ENCODE data around the gene PHKA2. TPM values are rescaled to one million over a fixed set of nuclear protein-coding genes. Genes with fewer than 3 reads are reported as not detected.

The PHKA2 gene
- total and polyA plus RNA-seq, 7 donors = 4.2 to 22.7 (median 11.1) TPM

- no peak overlapping the region for H3K4me3 ChIP-seq
- TF ChIP-seq POLR2AphosphoS5 (IDR thresholded peaks at IDR 0.05) (no peak), EP300 (IDR thresholded peaks at IDR 0.05) (no peak), POLR2A (IDR thresholded peaks at IDR 0.05) (no peak)
- TF ChIP-seq, protein P1, sequence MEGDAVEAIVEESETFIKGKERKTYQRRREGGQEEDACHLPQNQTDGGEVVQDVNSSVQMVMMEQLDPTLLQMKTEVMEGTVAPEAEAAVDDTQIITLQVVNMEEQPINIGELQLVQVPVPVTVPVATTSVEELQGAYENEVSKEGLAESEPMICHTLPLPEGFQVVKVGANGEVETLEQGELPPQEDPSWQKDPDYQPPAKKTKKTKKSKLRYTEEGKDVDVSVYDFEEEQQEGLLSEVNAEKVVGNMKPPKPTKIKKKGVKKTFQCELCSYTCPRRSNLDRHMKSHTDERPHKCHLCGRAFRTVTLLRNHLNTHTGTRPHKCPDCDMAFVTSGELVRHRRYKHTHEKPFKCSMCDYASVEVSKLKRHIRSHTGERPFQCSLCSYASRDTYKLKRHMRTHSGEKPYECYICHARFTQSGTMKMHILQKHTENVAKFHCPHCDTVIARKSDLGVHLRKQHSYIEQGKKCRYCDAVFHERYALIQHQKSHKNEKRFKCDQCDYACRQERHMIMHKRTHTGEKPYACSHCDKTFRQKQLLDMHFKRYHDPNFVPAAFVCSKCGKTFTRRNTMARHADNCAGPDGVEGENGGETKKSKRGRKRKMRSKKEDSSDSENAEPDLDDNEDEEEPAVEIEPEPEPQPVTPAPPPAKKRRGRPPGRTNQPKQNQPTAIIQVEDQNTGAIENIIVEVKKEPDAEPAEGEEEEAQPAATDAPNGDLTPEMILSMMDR (IDR thresholded peaks at IDR 0.05) = no peak
- H3K4me1 ChIP-seq = no peaks in the 10 kb centered on the region
- H3K9me3 ChIP-seq = no peaks in the 10 kb centered on the region
- no peak for DNase-seq
- intact Hi-C loops (cut with DNase I) = no loop called here
- H3K27me3 ChIP-seq = no peaks in the 10 kb centered on the region
- H3K27ac ChIP-seq = no peak overlapping the region
- H3K36me3 ChIP-seq = no peaks in the 10 kb centered on the region
Measured at GRCh38 chrX:18962329-18962728, 21.6 kb downstream of the PHKA2 start.

DNA sequence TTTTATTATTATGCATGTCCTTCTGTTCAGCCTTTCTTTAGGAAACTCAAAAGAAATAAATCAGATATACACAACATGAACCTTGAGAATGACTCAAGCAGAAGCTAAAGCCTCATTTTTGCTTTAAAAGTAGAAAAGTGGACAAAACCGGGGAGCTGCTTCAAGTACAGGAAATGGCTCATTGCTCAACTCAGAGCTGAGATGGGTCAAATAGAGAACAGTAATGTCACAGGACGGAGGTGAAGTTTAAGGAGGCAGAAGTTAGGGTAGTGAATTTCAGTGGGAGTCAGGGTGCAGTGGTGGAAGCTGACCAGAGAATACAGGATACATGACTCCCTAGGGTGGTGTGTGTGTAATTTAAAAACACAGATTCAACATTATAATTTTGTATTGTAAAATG is 22.2 kb downstream of the PHKA2 start:
- Histone ChIP-seq H3K36me3 (no peaks in the 10 kb centered on the region), H3K27me3 (no peaks in the 10 kb centered on the region), H3K27ac (no peak overlapping the region), H3K9me3 (no peaks in the 10 kb centered on the region), H3K4me1 (no peaks in the 10 kb centered on the region), H3K4me3 (no peak overlapping the region)
- TF ChIP-seq POLR2A (IDR thresholded peaks at IDR 0.05) = no peak
- TF ChIP-seq, protein P1 (IDR thresholded peaks at IDR 0.05) = no peak
- no peak for TF ChIP-seq EP300 (IDR thresholded peaks at IDR 0.05)
- no peak for TF ChIP-seq POLR2AphosphoS5 (IDR thresholded peaks at IDR 0.05)
- DNase-seq = no peak
- intact Hi-C loops (cut with DNase I) = no loop called here
- 73% methylated on average over 2 of the region's 2 CpGs for WGBS, 2 donors

DNA sequence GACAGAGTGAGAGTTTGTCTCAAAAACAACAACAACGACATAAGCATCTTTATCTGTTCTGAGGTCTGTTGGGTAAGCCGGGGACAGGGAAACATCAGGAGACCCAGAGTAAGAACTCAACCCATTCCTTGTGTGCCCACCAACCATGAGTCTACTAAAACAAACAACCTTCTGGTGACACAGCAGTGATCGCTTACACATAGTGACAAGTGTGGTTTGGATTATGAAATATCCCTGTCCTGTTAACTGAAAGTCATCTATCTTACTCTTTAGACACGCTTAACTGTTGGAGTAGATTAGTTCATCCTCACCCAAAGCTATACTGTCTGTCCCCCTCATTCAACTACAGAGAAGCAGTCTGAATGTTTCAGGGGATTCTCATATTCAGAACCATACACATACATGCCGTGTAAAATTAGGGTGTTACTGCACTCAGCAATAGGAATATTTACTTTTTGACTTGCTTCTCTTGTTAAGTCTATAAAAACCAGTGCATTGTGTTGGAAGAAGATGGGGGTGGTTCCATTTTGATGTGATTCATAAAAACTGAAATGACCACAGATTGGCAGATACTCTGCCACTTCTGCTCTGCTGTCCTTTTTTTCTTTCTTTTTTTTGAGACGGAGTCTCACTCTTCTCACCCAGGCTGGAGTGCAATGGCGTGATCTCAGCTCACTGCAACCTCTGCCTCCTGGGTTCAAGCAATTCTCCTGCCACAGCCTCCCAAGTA is 27.4 kb downstream of the PHKA2 start:
- no peaks in the 10 kb centered on the region for H3K9me3 ChIP-seq
- no peak overlapping the region for H3K27ac ChIP-seq
- no peak overlapping the region for H3K4me3 ChIP-seq
- WGBS, 2 donors = 85 to 86% methylated on average over 7 of the region's 7 CpGs
- TF ChIP-seq POLR2A (IDR thresholded peaks at IDR 0.05) (no peak), EP300 (IDR thresholded peaks at IDR 0.05) (no peak), POLR2AphosphoS5 (IDR thresholded peaks at IDR 0.05) (no peak)
- TF ChIP-seq, protein P1 (IDR thresholded peaks at IDR 0.05) = no peak
- intact Hi-C loops (cut with DNase I) = no loop called here
- no peaks in the 10 kb centered on the region for H3K36me3 ChIP-seq
- DNase-seq = no peak
- no peaks in the 10 kb centered on the region for H3K27me3 ChIP-seq
- no peaks in the 10 kb centered on the region for H3K4me1 ChIP-seq

GRCh38 chrX:18955676-18956075 is 28.2 kb downstream of the PHKA2 start:
- no peaks in the 10 kb centered on the region for H3K9me3 ChIP-seq
- no peaks in the 10 kb centered on the region for H3K36me3 ChIP-seq
- DNase-seq = no peak
- intact Hi-C loops (cut with DNase I) = no loop called here
- H3K27me3 ChIP-seq = no peaks in the 10 kb centered on the region
- H3K4me3 ChIP-seq = no peak overlapping the region
- no peaks in the 10 kb centered on the region for H3K4me1 ChIP-seq
- TF ChIP-seq, protein P1 (IDR thresholded peaks at IDR 0.05) = no peak
- TF ChIP-seq POLR2AphosphoS5 (IDR thresholded peaks at IDR 0.05) (no peak), POLR2A (IDR thresholded peaks at IDR 0.05) (no peak), EP300 (IDR thresholded peaks at IDR 0.05) (no peak)
- H3K27ac ChIP-seq = no peak overlapping the region
- WGBS, 2 donors = 96 to 100% methylated on average over 4 of the region's 4 CpGs

GRCh38 chrX:18951032-18951431 is 32.9 kb downstream of the PHKA2 start:
- Histone ChIP-seq H3K9me3 (no peaks in the 10 kb centered on the region), H3K4me3 (no peak overlapping the region), H3K27ac (no peak overlapping the region), H3K36me3 (peaks cover 0 to 3% (median 0%) of the 10 kb centered on the region in 4 donors), H3K4me1 (no peaks in the 10 kb centered on the region), H3K27me3 (no peaks in the 10 kb centered on the region)
- TF ChIP-seq, protein P1 (IDR thresholded peaks at IDR 0.05) = no peak
- TF ChIP-seq POLR2AphosphoS5 (IDR thresholded peaks at IDR 0.05) (no peak), EP300 (IDR thresholded peaks at IDR 0.05) (no peak), POLR2A (IDR thresholded peaks at IDR 0.05) (no peak)
- 90 to 95% methylated on average over 10 of the region's 10 CpGs for WGBS, 2 donors
- no peak for DNase-seq
- intact Hi-C loops (cut with DNase I) = no loop called here

Data from sigmoid colon (tissue), 7 donors.